GM20431 (cell line): ENCODE results near the gene SLC28A1.

Experiments
- in situ Hi-C: fragments of 300-500 bp; cut with MseI, MboI; formaldehyde crosslinking; loops from one replicate; pipeline ENCODE4 v1.15.0; 2020; ENCODE audit warnings: low sequenced_read_pairs; ENCODE audit not compliant: unreplicated experiment

Gene SLC28A1

DNA sequence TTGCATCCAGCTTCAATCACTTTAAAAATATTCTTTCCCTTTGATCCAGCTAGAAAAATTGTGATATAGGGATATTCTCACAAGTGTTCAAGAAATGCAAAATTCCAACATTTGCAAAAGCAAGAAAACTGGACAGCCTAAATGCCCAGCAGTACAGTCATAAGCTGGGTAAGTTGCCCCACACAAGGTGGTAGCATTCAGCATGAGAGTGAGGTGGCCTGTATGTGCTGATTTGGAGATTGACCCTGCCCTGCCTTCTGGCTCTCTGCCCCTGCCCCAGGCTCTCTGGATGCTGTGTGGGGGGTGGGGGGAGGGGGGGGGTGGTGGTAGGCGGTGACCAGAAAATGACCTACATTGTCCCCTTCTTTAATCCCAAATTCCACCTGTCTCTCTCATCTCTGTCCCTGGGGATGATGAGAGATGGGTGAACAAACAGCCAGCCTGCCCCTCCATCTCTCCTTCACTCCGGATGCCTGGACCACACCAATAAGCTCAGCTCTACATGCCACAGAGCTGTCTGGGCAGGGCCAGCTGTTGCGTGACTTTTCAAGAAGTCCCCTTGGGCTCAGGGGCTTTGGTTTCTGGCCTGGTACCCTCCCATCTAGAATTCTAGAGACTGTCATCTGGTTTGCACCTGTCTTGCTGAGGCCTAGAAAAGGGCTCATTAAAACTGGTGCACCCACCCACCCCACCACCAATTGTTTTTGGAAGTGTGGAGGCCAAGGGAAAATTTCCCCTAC lies 42.2 kb downstream of the SLC28A1 start:
- in situ Hi-C loops: no loop called here

- in situ Hi-C loops: no loop called here
These were observed 44.3 kb downstream of the SLC28A1 start for GRCh38 chr15:84928843-84929168.

GRCh38 chr15:84929795-84930603 lies 45.5 kb downstream of the SLC28A1 start:
- in situ Hi-C loops: loop anchor here (10.0 kb wide), 1 partner anchor 345 kb away; no protein-coding TSS in a partner anchor

- in situ Hi-C loops: loop anchor here (10.0 kb wide), 1 partner anchor 350 kb away; no protein-coding TSS in a partner anchor
These were observed 50.7 kb downstream of the SLC28A1 start for GRCh38 chr15:84934942-84935729.

DNA sequence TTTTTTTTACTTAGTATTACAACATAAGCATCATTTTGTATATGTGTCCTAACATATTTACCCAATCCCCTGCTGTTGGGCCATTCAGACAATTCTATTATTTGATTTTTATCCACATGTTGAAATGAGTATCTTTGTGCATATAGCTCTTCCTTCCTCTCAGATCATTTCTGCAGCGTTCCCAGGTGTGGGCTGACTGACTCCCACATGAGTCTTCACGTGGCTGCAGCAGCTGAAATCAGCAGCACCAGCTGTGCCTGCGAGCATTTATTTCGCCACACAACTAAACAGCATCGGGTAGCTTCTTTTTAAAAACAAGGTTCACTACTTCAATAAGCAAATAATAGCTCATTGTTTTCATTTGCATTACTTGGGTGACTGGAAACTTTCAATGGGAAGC lies 52.7 kb downstream of the SLC28A1 start:
- in situ Hi-C loops: loop anchor here (10.0 kb wide), 1 partner anchor 352 kb away; no protein-coding TSS in a partner anchor

DNA sequence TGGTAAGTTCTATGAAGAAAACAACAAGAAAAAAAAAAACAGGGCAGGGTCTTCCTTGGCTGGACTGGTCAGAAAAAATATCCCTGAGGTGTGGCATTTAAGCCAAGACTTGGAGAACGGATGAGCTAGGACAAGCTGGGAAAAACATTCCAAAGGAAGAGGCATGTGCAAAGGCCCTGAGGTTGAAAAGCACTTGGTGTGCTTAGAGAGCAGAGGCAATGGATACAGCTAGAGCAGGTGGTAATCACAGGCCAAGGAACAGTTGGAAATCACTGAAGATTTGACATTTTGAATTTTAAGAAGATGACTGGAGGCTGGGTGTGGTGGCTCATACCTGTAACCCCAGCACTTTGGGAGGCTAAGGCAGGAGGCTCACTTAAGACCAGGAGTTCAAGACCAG lies 54.3 kb downstream of the SLC28A1 start:
- in situ Hi-C loops: loop anchor here (10.0 kb wide), 1 partner anchor 354 kb away; no protein-coding TSS in a partner anchor

- in situ Hi-C loops: no loop called here
These were observed 55.9 kb downstream of the SLC28A1 start for GRCh38 chr15:84940399-84940798.

- in situ Hi-C loops: no loop called here
These were observed 58.0 kb downstream of the SLC28A1 start for GRCh38 chr15:84942456-84942855.

DNA sequence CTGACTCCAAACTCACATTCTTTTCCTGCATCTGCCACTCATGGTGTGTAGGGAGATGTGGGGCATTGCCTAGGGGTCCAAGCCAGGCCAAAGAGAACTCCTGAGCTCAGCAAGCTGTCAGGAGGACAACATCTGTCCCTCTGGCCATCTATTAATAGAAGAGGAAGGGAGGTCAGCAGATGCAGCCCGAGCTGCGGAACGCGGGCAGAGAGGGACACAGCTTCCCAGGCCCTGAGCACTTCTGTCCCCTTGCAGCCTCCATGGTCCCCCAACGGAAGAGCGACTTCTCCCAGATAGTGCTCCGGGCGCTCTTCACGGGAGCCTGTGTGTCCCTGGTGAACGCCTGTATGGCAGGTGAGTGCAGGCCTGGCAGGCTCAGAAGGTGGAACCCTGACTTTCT lies 59.8 kb downstream of the SLC28A1 start:
- in situ Hi-C loops: no loop called here

DNA sequence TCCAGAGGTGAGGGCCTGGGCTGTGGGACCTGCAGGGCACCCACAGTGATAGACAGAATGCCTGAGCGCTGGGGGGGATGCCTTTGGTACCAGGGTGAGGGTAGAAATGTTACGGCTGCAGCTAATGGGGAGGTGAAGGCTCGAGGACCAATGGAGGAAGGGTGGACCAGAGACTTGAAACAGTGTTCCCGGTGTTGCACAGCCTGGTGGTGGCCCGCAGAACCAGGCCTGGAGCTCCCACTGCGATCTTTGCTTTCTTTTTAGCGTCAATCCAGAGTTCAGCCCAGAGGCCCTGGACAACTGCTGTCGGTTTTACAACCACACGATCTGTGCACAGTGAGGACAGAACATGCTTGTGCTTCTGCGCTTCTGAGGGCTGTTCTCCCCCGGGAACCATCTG lies 60.4 kb downstream of the SLC28A1 start:
- in situ Hi-C loops: no loop called here

DNA sequence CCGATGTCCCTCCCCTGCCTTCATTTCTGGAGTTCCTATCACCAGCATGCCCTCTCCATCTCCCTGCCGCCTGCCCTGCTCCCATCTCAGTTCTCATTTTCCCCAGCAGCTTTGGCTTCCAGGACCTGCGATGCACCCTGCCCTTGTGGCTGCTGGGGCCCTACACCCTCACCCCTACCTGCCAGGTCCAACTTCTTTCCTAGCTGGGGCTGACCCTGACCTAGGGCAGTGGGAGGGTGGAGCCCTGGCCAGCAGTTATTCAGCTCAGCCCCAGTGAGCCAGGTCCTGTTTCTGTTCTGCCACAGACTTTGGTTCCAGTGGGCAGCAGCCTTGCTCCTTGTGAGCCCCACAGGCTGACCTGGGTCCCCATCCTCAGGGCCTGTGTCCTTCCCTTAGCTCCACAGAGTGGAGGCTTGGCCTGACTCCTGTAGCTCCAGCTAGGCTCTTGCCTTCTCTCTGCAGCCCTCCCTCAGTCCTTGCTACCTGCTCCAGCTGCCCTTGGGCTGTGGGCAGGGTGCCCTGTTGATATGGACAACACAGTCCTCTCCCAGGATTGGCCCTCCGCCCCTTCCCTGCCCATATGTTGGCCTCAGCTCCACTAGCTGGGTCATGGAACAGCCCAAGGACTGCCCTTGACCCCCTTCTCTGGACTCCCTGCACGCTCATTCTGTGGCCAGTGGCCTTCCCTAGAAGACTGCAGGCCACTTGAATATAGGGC lies 62.5 kb downstream of the SLC28A1 start:
- in situ Hi-C loops: no loop called here

DNA sequence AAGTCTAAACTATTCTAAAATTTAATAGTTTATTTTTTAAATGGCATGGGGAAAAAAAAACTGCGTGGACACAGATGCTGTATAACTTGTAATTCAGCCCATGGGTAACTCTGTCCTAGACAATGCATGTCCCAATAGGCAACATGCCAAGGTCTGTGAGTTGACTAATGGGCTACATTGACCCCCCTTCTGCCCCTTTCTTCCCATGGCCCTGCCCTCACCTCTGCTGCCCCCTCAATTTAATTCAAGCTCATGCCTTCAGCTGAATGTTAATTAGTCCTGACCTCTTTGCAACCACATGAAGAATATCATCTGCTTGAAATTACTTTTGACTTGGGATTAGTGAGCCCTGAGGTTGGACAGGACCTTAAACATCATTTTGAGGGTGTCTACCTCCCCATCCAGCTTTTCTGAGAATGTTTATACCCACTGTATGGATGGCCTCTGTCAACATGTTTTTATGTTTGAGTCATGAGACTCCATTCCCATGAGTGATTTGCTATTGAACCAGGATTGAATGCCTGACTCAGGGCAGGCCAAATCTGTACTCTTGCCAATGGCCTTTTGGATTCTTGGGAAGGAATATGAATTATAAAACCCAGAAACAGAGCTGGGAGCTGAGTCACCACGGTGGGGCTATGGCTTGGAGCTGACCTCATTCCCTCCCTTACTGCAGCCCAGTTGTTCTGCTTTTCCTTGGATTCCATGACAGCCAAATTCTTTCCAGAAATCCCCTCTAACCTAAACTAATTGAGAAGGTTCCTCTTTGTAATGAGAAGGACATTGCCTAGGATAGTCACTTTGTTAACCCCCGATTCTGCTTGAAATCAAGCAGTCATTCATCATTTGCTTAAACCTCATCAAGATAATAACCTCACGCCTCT lies 63.7 kb downstream of the SLC28A1 start:
- in situ Hi-C loops: no loop called here

- in situ Hi-C loops: no loop called here
These were observed 64.6 kb downstream of the SLC28A1 start for GRCh38 chr15:84949043-84949442.

- in situ Hi-C loops: no loop called here
These were observed 65.5 kb downstream of the SLC28A1 start for GRCh38 chr15:84949845-84950569.

GRCh38 chr15:84950570-84951111 lies 66.2 kb downstream of the SLC28A1 start:
- in situ Hi-C loops: no loop called here

GRCh38 chr15:84951736-84952135 lies 67.3 kb downstream of the SLC28A1 start:
- in situ Hi-C loops: no loop called here

GRCh38 chr15:84953136-84953535 lies 68.7 kb downstream of the SLC28A1 start:
- in situ Hi-C loops: no loop called here

DNA sequence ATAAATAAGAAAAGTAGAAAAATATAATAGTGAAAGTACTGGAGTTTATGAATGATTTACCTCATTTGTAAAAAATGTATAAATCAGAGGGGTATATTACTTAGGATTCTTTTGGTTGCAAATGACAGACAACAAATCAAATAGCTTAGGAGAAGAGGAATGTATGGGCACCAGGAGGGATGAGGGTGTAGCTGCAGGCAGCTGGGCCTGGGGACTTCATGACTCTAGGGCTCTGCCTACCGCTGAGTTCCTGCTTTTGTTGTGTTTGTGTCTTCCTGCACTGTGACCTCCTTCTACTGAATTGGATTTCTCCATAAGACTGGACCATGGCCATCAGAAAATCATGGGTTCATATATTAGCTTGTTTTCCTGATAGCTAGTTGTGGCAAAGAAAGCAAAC lies 69.3 kb downstream of the SLC28A1 start:
- in situ Hi-C loops: no loop called here
